Astrocyte (in vitro differentiated cells and primary cell): ENCODE measurements around the gene TTBK2.

Experiments used
- CTCF ChIP-seq: IDR thresholded peaks from 2 replicates; pipeline ENCODE4 v1.5.1; 2011; ENCODE audit warnings: low read depth, mild to moderate bottlenecking, inconsistent platforms, low read length, moderate library complexity; ENCODE audit not compliant: insufficient read depth
- EZH2 ChIP-seq: IDR thresholded peaks from 2 replicates; pipeline ENCODE4 v1.6.1; 2012; ENCODE audit warnings: mild to moderate bottlenecking, low read length, inconsistent platforms; ENCODE audit not compliant: insufficient read depth

GRCh38 chr15:42723068-42723467, 197.5 kb downstream of the TTBK2 start:
- TF ChIP-seq EZH2 (no peak), CTCF (peak; percentile 5)
